ENCODE measurements around the gene DIPK1A.

The DIPK1A gene

DNA sequence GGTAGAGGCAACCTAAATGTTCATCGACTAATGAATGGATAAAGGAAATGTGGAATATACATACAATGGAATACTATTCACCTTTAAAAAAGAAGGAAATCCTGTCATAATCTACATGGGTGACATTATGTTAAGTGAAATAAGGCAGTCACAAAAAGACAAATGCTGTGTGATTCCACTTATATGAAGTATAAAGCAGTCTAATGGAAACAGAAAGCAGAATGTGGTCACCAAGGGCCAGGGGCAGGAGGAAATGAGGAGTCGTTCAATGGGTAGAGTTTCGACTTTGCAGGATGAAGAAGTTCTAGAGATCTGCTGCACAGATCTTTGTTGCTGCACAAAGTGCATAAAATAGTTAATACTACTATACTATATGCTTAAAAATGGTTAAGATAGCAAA is 7.8 kb downstream of the DIPK1A start:
- Histone ChIP-seq H3K4me2 (ENCODE audit: low read length) (peak overlapping the region; percentile 45), H3K27me3 (ENCODE audit: insufficient read depth, low read length) (no peaks in the 10 kb centered on the region), H3K9me2 (ENCODE audit: low read depth, low read length) (no peaks in the 10 kb centered on the region), H2AFZ (ENCODE audit: low read length) (no peak overlapping the region), H4K20me1 (ENCODE audit: insufficient read depth, low read length) (no peaks in the 10 kb centered on the region), H3K4me3 (ENCODE audit: low read depth, low read length, poor library complexity, severe bottlenecking) (peak overlapping the region; percentile 21), H3K36me3 (ENCODE audit: insufficient read depth, low read length) (no peaks in the 10 kb centered on the region), H3K79me2 (ENCODE audit: insufficient read depth, low read length) (peaks cover 98% of the 10 kb centered on the region), H3K4me1 (ENCODE audit: insufficient read depth, low read length, severe bottlenecking) (peaks cover 89% of the 10 kb centered on the region), H3K9ac (ENCODE audit: low read length) (no peak overlapping the region), H3F3A (ENCODE audit: insufficient read depth, low read length) (no peaks in the 10 kb centered on the region; the same call in 1 of the 2 replicates), H3K27ac (ENCODE audit: low read depth, low read length, poor library complexity, severe bottlenecking) (peak overlapping the region; percentile 85), H3K9me3 (ENCODE audit: low read length) (no peaks in the 10 kb centered on the region)
- TF ChIP-seq, protein P1, sequence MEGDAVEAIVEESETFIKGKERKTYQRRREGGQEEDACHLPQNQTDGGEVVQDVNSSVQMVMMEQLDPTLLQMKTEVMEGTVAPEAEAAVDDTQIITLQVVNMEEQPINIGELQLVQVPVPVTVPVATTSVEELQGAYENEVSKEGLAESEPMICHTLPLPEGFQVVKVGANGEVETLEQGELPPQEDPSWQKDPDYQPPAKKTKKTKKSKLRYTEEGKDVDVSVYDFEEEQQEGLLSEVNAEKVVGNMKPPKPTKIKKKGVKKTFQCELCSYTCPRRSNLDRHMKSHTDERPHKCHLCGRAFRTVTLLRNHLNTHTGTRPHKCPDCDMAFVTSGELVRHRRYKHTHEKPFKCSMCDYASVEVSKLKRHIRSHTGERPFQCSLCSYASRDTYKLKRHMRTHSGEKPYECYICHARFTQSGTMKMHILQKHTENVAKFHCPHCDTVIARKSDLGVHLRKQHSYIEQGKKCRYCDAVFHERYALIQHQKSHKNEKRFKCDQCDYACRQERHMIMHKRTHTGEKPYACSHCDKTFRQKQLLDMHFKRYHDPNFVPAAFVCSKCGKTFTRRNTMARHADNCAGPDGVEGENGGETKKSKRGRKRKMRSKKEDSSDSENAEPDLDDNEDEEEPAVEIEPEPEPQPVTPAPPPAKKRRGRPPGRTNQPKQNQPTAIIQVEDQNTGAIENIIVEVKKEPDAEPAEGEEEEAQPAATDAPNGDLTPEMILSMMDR (IDR thresholded peaks at IDR 0.05; ENCODE audit: low read length): no peak
- TF ChIP-seq EZH2 (IDR thresholded peaks at IDR 0.05; ENCODE audit: borderline replicate concordance, low read length): no peak

DNA sequence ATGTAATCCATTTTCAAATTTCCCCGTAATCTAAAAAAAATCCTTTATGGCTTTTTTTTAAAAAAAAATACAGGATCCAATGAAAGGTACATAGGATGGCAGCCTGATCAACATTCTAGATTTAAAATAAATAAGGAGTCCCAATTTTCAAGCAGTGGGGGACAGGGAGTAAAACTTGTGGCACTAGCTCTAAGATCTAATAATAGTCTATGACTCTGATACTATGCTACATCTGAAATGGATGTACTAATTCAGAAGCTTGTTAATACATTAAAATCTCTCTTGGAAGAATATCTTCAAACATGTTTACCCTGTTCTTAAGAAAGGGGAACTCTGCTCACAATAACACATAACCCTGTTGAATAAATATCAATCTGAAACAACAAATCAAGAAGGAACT is 8.5 kb downstream of the DIPK1A start:
- H4K20me1 ChIP-seq (ENCODE audit: insufficient read depth, low read length): no peaks in the 10 kb centered on the region

DNA sequence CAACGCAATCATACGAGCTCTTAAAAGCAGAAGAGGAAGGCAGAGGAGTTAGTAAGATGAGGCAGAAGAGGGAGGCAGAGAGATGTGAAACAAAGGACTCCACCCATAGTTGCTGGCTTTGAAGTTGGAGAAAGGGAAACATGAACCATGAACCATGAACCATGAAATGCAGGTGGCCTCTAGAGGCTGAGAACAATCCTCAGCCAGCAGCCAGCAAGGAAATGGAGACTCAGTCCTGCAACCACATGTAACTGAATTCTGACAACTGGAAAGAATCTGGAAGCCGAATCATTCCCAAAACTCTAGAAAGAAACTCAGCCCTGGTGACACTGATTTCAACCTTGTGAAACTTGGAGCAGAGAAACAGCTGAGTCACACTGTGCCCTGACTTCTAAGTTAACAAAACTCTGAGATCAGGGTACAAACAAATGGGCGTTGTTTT is 10.1 kb downstream of the DIPK1A start:
- TF ChIP-seq, protein P1 (IDR thresholded peaks at IDR 0.05; ENCODE audit: low read length): peak; percentile 45; the same call in 1 of the 2 replicates
- no peak for TF ChIP-seq EZH2 (IDR thresholded peaks at IDR 0.05; ENCODE audit: borderline replicate concordance, low read length)

More for the DNA sequence above, 8.5 kb downstream of the DIPK1A start:
- Histone ChIP-seq H3K4me2 (ENCODE audit: low read length) (peak overlapping the region; percentile 45), H3K27me3 (ENCODE audit: insufficient read depth, low read length) (no peaks in the 10 kb centered on the region), H2AFZ (ENCODE audit: low read length) (no peak overlapping the region), H3K36me3 (ENCODE audit: insufficient read depth, low read length) (peaks cover 4% of the 10 kb centered on the region; the same call in 1 of the 2 replicates), H3F3A (ENCODE audit: insufficient read depth, low read length) (no peaks in the 10 kb centered on the region; the same call in 1 of the 2 replicates), H3K27ac (ENCODE audit: low read depth, low read length, poor library complexity, severe bottlenecking) (peak overlapping the region; percentile 85), H3K9me2 (ENCODE audit: low read depth, low read length) (no peaks in the 10 kb centered on the region), H3K4me3 (ENCODE audit: low read depth, low read length, poor library complexity, severe bottlenecking) (no peak overlapping the region), H3K79me2 (ENCODE audit: insufficient read depth, low read length) (peaks cover 97% of the 10 kb centered on the region), H3K9me3 (ENCODE audit: low read length) (no peaks in the 10 kb centered on the region), H3K4me1 (ENCODE audit: insufficient read depth, low read length, severe bottlenecking) (peaks cover 84% of the 10 kb centered on the region), H3K9ac (ENCODE audit: low read length) (no peak overlapping the region)
- no peak for TF ChIP-seq EZH2 (IDR thresholded peaks at IDR 0.05; ENCODE audit: borderline replicate concordance, low read length)
- TF ChIP-seq, protein P1 (IDR thresholded peaks at IDR 0.05; ENCODE audit: low read length): no peak

More for the DNA sequence above, 10.1 kb downstream of the DIPK1A start:
- no peak overlapping the region for H2AFZ ChIP-seq (ENCODE audit: low read length)
- H3K4me3 ChIP-seq (ENCODE audit: low read depth, low read length, poor library complexity, severe bottlenecking): peak overlapping the region; percentile 2
- H3K9ac ChIP-seq (ENCODE audit: low read length): peak overlapping the region; percentile 1; the same call in 1 of the 2 replicates
- H3K4me1 ChIP-seq (ENCODE audit: insufficient read depth, low read length, severe bottlenecking): peaks cover 82% of the 10 kb centered on the region
- H4K20me1 ChIP-seq (ENCODE audit: insufficient read depth, low read length): no peaks in the 10 kb centered on the region
- H3K4me2 ChIP-seq (ENCODE audit: low read length): peak overlapping the region; percentile 45
- H3K27ac ChIP-seq (ENCODE audit: low read depth, low read length, poor library complexity, severe bottlenecking): peak overlapping the region; percentile 85
- no peaks in the 10 kb centered on the region for H3K9me2 ChIP-seq (ENCODE audit: low read depth, low read length)
- no peaks in the 10 kb centered on the region for H3K9me3 ChIP-seq (ENCODE audit: low read length)
- peaks cover 7% of the 10 kb centered on the region; the same call in 1 of the 2 replicates for H3K36me3 ChIP-seq (ENCODE audit: insufficient read depth, low read length)
- no peaks in the 10 kb centered on the region for H3F3A ChIP-seq (ENCODE audit: insufficient read depth, low read length)
- H3K79me2 ChIP-seq (ENCODE audit: insufficient read depth, low read length): peaks cover 97% of the 10 kb centered on the region
- H3K27me3 ChIP-seq (ENCODE audit: insufficient read depth, low read length): no peaks in the 10 kb centered on the region
